ENCODE data around the gene PLD5. TPM values are rescaled to one million over a fixed set of nuclear protein-coding genes. Genes with fewer than 3 reads are reported as not detected.
A peak's percentile ranks its signal among the peaks of the same experiment; 100 is the strongest.

PLD5 gene
- total RNA-seq: 1.4 TPM

DNA sequence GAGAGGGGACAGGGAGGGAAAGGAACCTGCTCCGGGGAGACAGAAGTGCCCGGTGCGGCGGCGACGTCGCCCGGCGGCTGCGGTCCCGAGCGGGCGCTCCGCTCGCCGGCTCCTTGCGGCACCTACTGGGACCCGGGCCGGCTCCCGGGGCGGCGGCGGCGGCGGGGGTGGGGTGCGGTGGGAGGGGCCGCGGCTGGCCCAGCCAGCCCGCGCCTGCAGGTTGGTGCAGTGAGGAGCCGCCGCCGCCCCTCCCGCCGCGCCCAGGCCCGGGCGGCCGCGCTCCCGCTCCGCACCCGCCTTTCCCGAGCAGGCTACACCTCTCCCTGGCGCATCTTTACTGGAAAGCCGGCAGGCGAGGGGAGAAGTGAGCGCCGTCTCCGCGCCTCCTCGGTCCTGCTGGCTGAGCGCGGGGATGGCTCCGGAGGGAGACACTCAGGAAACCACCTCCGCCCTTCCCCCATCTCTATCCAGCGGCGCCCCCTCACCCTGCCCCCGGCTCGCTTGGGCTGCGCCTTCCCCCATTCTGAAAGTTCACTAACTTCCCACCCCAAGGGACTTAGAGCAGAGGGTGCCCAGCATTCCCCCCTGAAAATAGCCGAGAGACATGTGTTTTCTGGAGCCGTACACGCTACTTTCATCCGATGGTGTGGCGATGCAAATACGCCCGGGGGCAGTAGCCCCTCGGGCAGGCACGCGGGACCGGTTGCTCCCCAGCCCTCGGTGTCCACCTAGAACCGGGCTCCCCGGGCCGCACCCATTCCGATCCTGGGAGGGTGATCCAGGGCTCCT, at the start of gene PLD5:
Gene PLD5, minus strand, starts transcription at position 127 of the 789 bp plus-strand sequence.
- peak; percentile 37 for DNase-seq

DNA sequence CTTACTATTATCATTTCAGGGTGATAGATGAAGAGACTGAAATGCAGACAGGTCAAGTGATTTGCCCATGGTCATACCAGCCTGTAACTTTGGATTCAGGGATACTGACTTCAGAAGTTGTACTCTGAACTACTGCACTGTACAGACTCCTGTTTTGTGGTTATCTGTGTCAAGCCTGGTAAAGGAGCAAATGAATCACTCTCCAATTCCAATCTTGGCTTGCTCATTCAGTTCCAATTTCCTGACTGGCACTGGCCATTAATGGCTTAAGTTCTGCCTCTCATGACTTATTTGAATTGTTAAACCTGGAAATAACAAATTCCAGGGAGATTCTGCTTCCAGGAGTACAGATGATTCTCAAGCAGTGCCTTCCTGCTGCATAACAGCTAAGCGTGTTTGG, 45.4 kb upstream of the PLD5 start:
- DNase-seq: no peak

DNA sequence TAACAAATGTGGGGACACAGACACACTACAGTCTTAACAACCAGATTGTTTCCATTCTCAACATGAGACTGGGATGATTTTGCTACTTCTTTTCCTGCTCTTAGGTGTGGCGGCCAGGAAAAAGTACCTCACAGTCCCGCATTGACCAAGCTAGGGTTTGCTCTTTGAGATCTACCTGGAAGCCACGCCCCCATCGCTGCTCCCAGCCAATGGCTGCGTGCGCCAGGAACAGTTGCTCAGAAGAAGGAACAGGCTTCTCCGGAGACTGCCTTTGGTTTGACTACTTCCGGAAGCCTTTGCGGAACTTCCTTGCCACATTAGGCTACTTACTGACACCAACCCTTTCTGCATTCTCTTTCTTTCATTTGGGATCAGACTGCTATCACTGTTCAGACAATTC, 44.2 kb upstream of the PLD5 start:
- DNase-seq: no peak

- DNase-seq: no peak
These were observed 43.1 kb upstream of the PLD5 start for GRCh38 chr1:242567596-242567995.

- DNase-seq: no peak
These were observed 32.3 kb upstream of the PLD5 start for GRCh38 chr1:242556759-242557158.

- DNase-seq: no peak
These were observed 31.8 kb upstream of the PLD5 start for GRCh38 chr1:242556276-242556675.

- no peak for DNase-seq
These were observed 30.1 kb upstream of the PLD5 start for GRCh38 chr1:242554577-242554976.

- no peak for DNase-seq
These were observed 22.6 kb upstream of the PLD5 start for GRCh38 chr1:242546849-242547729.

GRCh38 chr1:242546441-242546840, 21.9 kb upstream of the PLD5 start:
- DNase-seq: no peak

- no peak for DNase-seq
These were observed 19.6 kb upstream of the PLD5 start for GRCh38 chr1:242544071-242544470.

- DNase-seq: no peak
These were observed 17.8 kb upstream of the PLD5 start for GRCh38 chr1:242542271-242542670.

- no peak for DNase-seq
These were observed 11.5 kb upstream of the PLD5 start for GRCh38 chr1:242535986-242536385.

- no peak for DNase-seq
These were observed 10.3 kb upstream of the PLD5 start for GRCh38 chr1:242534753-242535152.

DNA sequence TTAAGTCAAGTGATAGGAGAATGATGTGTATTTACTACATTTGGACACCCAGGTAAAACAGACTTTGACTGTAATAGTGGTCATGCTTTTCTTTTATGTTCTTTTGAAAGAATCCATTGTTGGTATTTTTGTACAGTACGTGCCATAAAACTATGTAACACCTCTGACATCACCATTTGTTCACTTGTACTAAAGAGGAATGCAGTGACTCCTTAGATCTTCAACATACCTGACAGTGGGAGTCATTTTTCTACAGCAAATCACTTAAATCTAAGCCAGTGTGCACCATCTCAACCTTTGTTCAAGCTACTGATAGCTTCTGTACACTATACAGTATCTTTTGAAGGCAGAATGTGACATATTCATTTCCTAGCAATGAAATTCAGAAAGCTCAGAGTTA, 6.3 kb upstream of the PLD5 start:
- no peak for DNase-seq

- DNase-seq: no peak
These were observed 1.3 kb upstream of the PLD5 start for GRCh38 chr1:242525769-242526168.

- no peak for DNase-seq
These were observed 844 bp upstream of the PLD5 start for GRCh38 chr1:242525360-242525722.

DNA sequence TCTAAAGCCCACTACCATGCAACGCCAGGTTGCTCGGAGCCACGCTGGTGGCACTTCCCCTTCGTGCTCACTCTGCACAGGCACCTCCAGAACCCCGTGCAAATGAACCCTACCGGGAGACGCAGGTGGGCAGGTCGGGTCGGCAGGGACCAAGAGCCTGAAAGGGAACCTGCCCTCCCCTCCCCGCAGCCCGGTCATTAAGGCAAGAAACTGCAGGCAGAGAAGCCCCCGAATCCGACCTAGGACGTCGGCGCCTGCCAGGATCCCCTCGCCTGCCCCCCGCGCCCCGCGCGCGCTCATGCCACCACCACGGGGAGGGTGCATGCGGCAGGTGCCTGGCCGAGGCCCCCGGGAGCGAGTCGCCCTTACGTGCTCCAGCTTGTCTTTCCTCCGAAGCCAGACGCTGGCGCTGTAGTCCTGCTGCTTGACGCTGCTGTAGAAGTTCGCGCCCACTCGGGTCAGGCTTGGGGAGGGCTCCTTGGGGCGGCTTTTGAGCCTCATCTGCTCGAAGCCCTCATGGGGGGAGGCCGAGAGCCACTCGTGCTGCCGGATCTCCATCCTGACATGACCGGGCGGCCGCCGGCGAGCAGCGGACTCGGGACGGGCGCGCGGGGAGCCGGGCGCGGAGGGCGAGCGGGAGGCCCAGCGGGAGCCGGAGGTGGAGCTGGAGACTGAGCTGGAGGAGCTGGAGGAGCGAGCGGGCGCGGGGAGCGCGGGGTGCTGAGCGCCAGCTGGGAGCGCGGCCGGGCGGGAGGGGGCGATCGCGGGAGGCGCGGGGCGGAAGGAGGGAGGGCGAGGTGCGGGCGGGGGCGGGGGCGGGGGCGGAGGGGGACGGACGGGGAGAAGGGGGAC, 552 bp downstream of the PLD5 start:
- DNase-seq: peak; percentile 68

DNA sequence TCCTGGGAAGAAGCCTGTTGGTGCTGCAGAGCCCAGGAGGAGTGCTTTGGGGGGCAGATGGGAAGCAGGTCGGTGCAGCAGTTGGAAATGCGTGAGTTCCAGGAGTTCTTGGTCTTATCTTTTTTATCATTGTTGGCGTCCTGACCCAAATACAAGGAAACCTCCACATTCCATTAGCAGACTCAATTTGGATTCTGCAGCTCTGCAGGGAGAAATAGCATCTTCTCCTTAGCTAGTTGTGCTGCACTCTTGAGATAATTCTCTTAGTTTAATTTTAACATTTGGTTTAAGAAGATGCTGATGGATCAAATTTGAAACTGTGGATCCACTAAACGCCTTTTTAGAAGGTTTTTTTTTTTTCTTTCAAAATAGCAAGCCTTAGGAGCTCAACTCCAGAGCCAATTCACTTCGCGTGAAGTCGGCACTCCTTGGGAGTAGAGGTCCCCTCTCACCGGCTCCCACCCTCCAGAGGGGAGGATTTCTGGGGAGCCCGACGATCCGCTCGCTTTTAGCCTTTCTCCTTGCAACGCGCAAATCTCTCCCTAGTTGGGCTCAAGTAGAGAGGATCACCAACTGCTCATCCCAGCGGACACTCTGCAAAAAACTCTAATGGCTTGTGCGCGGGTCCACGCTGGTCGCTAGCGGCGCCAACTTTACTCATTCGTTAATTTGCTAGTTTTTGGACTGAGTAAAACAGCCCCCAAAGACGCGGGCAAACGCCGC, 1.3 kb downstream of the PLD5 start:
- no peak for DNase-seq

DNA sequence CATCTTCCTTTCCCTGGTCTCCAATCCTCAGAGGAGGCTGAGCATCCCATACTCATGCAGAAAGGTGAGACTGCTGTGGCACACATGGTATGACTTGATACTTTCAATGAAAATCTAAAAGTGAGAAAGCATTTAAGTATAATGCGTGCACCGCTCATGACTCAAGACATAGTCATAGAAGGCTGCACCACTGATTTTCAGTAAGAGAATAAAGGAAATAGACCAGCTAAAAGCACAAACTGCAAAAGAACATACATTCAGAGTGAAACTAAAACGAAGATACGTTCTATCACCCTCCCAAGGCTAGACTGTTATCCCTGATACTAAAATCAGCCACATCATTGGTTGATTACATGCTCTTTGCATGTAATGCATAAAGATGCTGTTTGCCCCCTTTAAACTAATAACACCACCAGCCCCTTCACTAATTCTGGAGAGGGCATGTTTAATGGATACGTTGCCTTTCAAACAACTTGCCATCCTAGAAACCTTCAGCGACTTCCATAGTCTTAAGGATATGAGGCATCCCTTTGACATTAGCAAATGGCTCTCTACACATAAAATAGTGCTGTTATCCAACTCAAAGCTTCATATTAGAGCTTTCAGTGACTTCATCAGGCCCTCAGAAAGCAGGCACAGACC, 2.1 kb downstream of the PLD5 start:
- no peak for DNase-seq

DNA sequence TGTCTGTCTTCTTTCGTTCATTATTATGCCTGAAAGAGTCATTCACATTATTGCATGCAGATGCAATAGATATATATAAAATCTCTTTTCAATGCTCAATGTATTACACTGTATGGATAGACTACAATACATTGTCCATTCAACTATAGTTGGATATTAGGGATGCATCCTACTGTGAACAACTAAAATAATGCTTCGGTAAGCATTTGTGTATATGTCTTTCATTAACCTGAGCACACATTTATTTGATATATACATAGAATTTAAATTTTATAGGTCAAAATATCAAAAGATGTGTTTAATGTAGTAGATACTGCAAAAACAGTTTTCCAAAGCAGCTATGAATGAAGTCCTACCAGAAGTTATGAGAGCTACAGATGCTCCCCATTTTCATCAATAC, 8.9 kb downstream of the PLD5 start:
- DNase-seq: no peak

GRCh38 chr1:242506724-242507123, 17.8 kb downstream of the PLD5 start:
- DNase-seq: no peak

- DNase-seq: no peak
These were observed 35.0 kb downstream of the PLD5 start for GRCh38 chr1:242489545-242489944.
